ENCODE measurements around the gene ZNF362. TPM values are rescaled to one million over a fixed set of nuclear protein-coding genes. Genes with fewer than 3 reads are reported as not detected.
A peak's percentile ranks its signal among the peaks of the same experiment; 100 is the strongest.

The ZNF362 gene
- total and polyA plus RNA-seq, 2 experiments from 2014 or later: 22.5 to 55.0 TPM

GRCh38 chr1:33220676-33221384 is 35.5 kb upstream of the ZNF362 start:
- H3K36me3 ChIP-seq (replicated peaks; ENCODE audit: insufficient read depth, low read depth): no peaks in the 10 kb centered on the region
- H3K27ac ChIP-seq: peak overlapping the region; percentile 17
- no peak overlapping the region for H2AFZ ChIP-seq
- H4K20me1 ChIP-seq (ENCODE audit: insufficient read depth, poor library complexity, severe bottlenecking): no peaks in the 10 kb centered on the region
- no peaks in the 10 kb centered on the region for H3K9me2 ChIP-seq (replicated peaks; ENCODE audit: insufficient read depth)
- WGBS (ENCODE audit: low lambda C conversion rate, missing lambda C conversion rate): 40% methylated on average over 11 of the region's 12 CpGs
- DNase-seq (ENCODE audit: low spot score): peak; percentile 32
- no peak overlapping the region for H3K4me3 ChIP-seq
- TF ChIP-seq EZH2phosphoT487 (IDR thresholded peaks at IDR 0.05; ENCODE audit: low read depth, severe bottlenecking, unreplicated experiment): no peak
- TF ChIP-seq, protein P1, sequence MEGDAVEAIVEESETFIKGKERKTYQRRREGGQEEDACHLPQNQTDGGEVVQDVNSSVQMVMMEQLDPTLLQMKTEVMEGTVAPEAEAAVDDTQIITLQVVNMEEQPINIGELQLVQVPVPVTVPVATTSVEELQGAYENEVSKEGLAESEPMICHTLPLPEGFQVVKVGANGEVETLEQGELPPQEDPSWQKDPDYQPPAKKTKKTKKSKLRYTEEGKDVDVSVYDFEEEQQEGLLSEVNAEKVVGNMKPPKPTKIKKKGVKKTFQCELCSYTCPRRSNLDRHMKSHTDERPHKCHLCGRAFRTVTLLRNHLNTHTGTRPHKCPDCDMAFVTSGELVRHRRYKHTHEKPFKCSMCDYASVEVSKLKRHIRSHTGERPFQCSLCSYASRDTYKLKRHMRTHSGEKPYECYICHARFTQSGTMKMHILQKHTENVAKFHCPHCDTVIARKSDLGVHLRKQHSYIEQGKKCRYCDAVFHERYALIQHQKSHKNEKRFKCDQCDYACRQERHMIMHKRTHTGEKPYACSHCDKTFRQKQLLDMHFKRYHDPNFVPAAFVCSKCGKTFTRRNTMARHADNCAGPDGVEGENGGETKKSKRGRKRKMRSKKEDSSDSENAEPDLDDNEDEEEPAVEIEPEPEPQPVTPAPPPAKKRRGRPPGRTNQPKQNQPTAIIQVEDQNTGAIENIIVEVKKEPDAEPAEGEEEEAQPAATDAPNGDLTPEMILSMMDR (IDR thresholded peaks at IDR 0.05; ENCODE audit: poor library complexity): no peak
- TF ChIP-seq EZH2 (IDR thresholded peaks at IDR 0.05; ENCODE audit: borderline replicate concordance): no peak
- H3K79me2 ChIP-seq: no peaks in the 10 kb centered on the region
- H3K4me1 ChIP-seq (ENCODE audit: insufficient read depth): peaks cover 7% of the 10 kb centered on the region
- H3K9me3 ChIP-seq (ENCODE audit: low read depth): no peaks in the 10 kb centered on the region
- no peaks in the 10 kb centered on the region for H3K27me3 ChIP-seq
- H3K4me2 ChIP-seq: no peak overlapping the region

GRCh38 chr1:33221385-33221758 is 34.9 kb upstream of the ZNF362 start:
- Histone ChIP-seq H3K4me3 (no peak overlapping the region), H3K79me2 (no peaks in the 10 kb centered on the region), H3K27ac (peak overlapping the region; percentile 17), H3K4me2 (no peak overlapping the region), H2AFZ (no peak overlapping the region), H3K27me3 (no peaks in the 10 kb centered on the region), H3K9me3 (ENCODE audit: low read depth) (no peaks in the 10 kb centered on the region), H3K4me1 (ENCODE audit: insufficient read depth) (peaks cover 7% of the 10 kb centered on the region), H3K36me3 (replicated peaks; ENCODE audit: insufficient read depth, low read depth) (no peaks in the 10 kb centered on the region), H3K9me2 (replicated peaks; ENCODE audit: insufficient read depth) (no peaks in the 10 kb centered on the region), H4K20me1 (ENCODE audit: insufficient read depth, poor library complexity, severe bottlenecking) (no peaks in the 10 kb centered on the region)
- 66% methylated on average over 2 of the region's 2 CpGs for WGBS (ENCODE audit: low lambda C conversion rate, missing lambda C conversion rate)
- TF ChIP-seq EZH2phosphoT487 (IDR thresholded peaks at IDR 0.05; ENCODE audit: low read depth, severe bottlenecking, unreplicated experiment) (no peak), EZH2 (IDR thresholded peaks at IDR 0.05; ENCODE audit: borderline replicate concordance) (no peak)
- TF ChIP-seq, protein P1 (IDR thresholded peaks at IDR 0.05; ENCODE audit: poor library complexity): no peak
- no peak for DNase-seq (ENCODE audit: low spot score)

- Histone ChIP-seq H3K27me3 (no peaks in the 10 kb centered on the region), H3K9me2 (replicated peaks; ENCODE audit: insufficient read depth) (no peaks in the 10 kb centered on the region), H3K4me3 (no peak overlapping the region), H3K4me2 (no peak overlapping the region), H3K27ac (no peak overlapping the region), H3K79me2 (no peaks in the 10 kb centered on the region), H2AFZ (no peak overlapping the region), H4K20me1 (ENCODE audit: insufficient read depth, poor library complexity, severe bottlenecking) (no peaks in the 10 kb centered on the region), H3K4me1 (ENCODE audit: insufficient read depth) (peaks cover 7% of the 10 kb centered on the region), H3K36me3 (replicated peaks; ENCODE audit: insufficient read depth, low read depth) (no peaks in the 10 kb centered on the region), H3K9me3 (ENCODE audit: low read depth) (no peaks in the 10 kb centered on the region)
- WGBS (ENCODE audit: low lambda C conversion rate, missing lambda C conversion rate): 88% methylated on average over 1 of the region's 1 CpG
- TF ChIP-seq, protein P1 (IDR thresholded peaks at IDR 0.05; ENCODE audit: poor library complexity): no peak
- TF ChIP-seq EZH2phosphoT487 (IDR thresholded peaks at IDR 0.05; ENCODE audit: low read depth, severe bottlenecking, unreplicated experiment) (no peak), EZH2 (IDR thresholded peaks at IDR 0.05; ENCODE audit: borderline replicate concordance) (no peak)
- DNase-seq (ENCODE audit: low spot score): no peak
These were observed 33.9 kb upstream of the ZNF362 start for GRCh38 chr1:33222381-33222780.

All from hepatocyte (in vitro differentiated cells).